ENCODE results near the gene LPAR4. TPM values are rescaled to one million over a fixed set of nuclear protein-coding genes. Genes with fewer than 3 reads are reported as not detected.

The LPAR4 gene
- polyA plus RNA-seq (2013, experiment 1 of 2) = 70.8 TPM
- 74.2 TPM for polyA plus RNA-seq (2013, experiment 2 of 2)

DNA sequence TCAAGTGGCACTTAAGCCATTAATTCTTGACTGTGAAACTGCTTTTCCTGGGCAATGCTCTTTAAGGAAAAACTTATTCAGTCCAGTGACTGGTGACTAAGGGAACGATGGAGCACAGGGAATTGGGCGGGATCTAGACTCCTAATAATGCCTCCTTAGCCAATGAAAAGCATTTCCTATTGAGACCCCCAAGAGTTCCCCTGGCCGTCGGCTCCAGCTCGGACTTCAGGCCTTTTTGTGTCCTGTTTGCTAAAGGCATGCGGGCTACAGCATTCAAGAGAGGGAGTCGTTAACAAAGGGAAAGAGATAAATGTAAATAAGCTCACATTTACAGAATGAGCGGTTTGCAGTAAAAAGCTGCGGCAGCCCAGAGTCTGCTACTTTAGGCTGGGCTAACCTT lies at the start of gene LPAR4:
TSS of gene LPAR4 (plus strand) at position 232 of the 400 bp plus-strand sequence. CDS start 7,150 bp downstream, outside the sequence.
- Histone ChIP-seq H3K18ac (ENCODE audit: low read length) (no peak within 1 kb of the TSS), H3K4me1 (ENCODE audit: control insufficient read depth in 2 of 2, insufficient read depth in 1 of 2, low read depth in 1 of 2, low read length in 2 of 2) (peaks cover 2 to 8% of the 10 kb centered on the region in 2 donors), H4K91ac (ENCODE audit: low read depth, low read length, poor library complexity) (no peak within 1 kb of the TSS), H3K36me3 (replicated peaks in 1 of 2; ENCODE audit: control insufficient read depth in 2 of 2, insufficient read depth in 2 of 2, low read length in 2 of 2) (no peaks in the 10 kb centered on the region), H2AFZ (ENCODE audit: low read length) (peak within 1 kb of the TSS; percentile 74), H3K9me3 (replicated peaks in 1 of 2; ENCODE audit: control insufficient read depth in 2 of 2, insufficient read depth in 1 of 2, low read depth in 1 of 2, low read length in 2 of 2) (no peaks in the 10 kb centered on the region), H2BK120ac (ENCODE audit: low read depth, low read length) (no peak within 1 kb of the TSS), H3K4me2 (ENCODE audit: insufficient read depth, low read length, poor library complexity, severe bottlenecking) (peak within 1 kb of the TSS; percentile 33), H3K14ac (ENCODE audit: low read length) (no peak within 1 kb of the TSS), H2BK5ac (ENCODE audit: low read length) (no peak within 1 kb of the TSS), H3K27me3 (ENCODE audit: control insufficient read depth in 3 of 3, insufficient read depth in 3 of 3, low read depth in 1 of 3, low read length in 3 of 3) (no peaks in the 10 kb centered on the region), H2BK12ac (ENCODE audit: low read length) (no peak within 1 kb of the TSS), H3K79me1 (ENCODE audit: low read depth, low read length) (no peaks in the 10 kb centered on the region), H2BK15ac (ENCODE audit: low read length) (no peak within 1 kb of the TSS), H3K9ac (ENCODE audit: low read depth, low read length, poor library complexity) (no peak within 1 kb of the TSS), H3K27ac (replicated peaks; ENCODE audit: low read length) (peak within 1 kb of the TSS; percentile 92), H3K4me3 (ENCODE audit: low read length in 2 of 2) (peak within 1 kb of the TSS; percentile 45 to 73), H3K4ac (ENCODE audit: low read length) (no peak within 1 kb of the TSS), H3K23ac (ENCODE audit: low read depth, low read length, poor library complexity) (no peak within 1 kb of the TSS), H2AK5ac (ENCODE audit: low read depth, low read length) (no peak within 1 kb of the TSS), H4K8ac (ENCODE audit: low read depth, low read length) (no peak within 1 kb of the TSS)
- DNase-seq (ENCODE audit: low spot score) = peak; percentile 69
- no CpG with 5 or more reads among the region's 9 CpGs for WGBS, 2 donors (ENCODE audit: extremely low coverage in 2 of 2, insufficient read length in 2 of 2, insufficient replicate concordance in 1 of 2)

DNA sequence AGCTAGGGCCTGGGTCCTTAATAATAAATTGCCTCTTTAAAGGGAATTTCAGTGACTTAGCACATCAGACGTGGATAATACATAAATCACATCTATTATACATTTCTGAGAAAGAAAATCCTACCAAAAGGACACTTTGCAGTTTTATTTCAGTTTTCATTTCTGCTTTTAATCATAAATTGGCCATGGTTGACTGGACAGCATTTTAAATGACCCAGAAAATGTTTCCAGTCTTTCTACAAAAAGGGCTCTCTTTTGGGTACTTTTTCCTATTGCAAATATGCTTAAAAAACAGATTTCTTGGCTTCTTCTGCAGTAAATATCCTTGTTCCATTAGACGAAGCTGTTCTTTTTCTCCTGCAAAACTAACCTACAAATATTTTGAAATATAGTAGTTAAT lies 41.4 kb upstream of the LPAR4 start:
- no peak overlapping the region for H2BK120ac ChIP-seq (ENCODE audit: low read depth, low read length)

GRCh38 chrX:78708262-78708661 lies 39.3 kb upstream of the LPAR4 start:
- H3K4me1 ChIP-seq (ENCODE audit: control insufficient read depth in 2 of 2, insufficient read depth in 1 of 2, low read depth in 1 of 2, low read length in 2 of 2) = no peaks in the 10 kb centered on the region
- no peak overlapping the region for H2BK15ac ChIP-seq (ENCODE audit: low read length)
- H4K8ac ChIP-seq (ENCODE audit: low read depth, low read length) = no peak overlapping the region
- no peak overlapping the region for H3K14ac ChIP-seq (ENCODE audit: low read length)
- H4K91ac ChIP-seq (ENCODE audit: low read depth, low read length, poor library complexity) = no peak overlapping the region
- H2AFZ ChIP-seq (ENCODE audit: low read length) = no peak overlapping the region
- no peaks in the 10 kb centered on the region for H3K27me3 ChIP-seq (ENCODE audit: control insufficient read depth in 3 of 3, insufficient read depth in 3 of 3, low read depth in 1 of 3, low read length in 3 of 3)
- no peak overlapping the region for H3K27ac ChIP-seq (replicated peaks; ENCODE audit: low read length)
- H3K79me1 ChIP-seq (ENCODE audit: low read depth, low read length) = no peaks in the 10 kb centered on the region
- no peak overlapping the region for H3K4me2 ChIP-seq (ENCODE audit: insufficient read depth, low read length, poor library complexity, severe bottlenecking)
- no peak overlapping the region for H2AK5ac ChIP-seq (ENCODE audit: low read depth, low read length)
- H2BK5ac ChIP-seq (ENCODE audit: low read length) = no peak overlapping the region
- H3K36me3 ChIP-seq (replicated peaks in 1 of 2; ENCODE audit: control insufficient read depth in 2 of 2, insufficient read depth in 2 of 2, low read length in 2 of 2) = no peaks in the 10 kb centered on the region
- no peak for DNase-seq (ENCODE audit: low spot score)
- no CpG with 5 or more reads among the region's 2 CpGs for WGBS, 2 donors (ENCODE audit: extremely low coverage in 2 of 2, insufficient read length in 2 of 2, insufficient replicate concordance in 1 of 2)
- no peaks in the 10 kb centered on the region for H3K9me3 ChIP-seq (replicated peaks in 1 of 2; ENCODE audit: control insufficient read depth in 2 of 2, insufficient read depth in 1 of 2, low read depth in 1 of 2, low read length in 2 of 2)
- no peak overlapping the region for H2BK12ac ChIP-seq (ENCODE audit: low read length)
- H3K18ac ChIP-seq (ENCODE audit: low read length) = no peak overlapping the region
- H3K9ac ChIP-seq (ENCODE audit: low read depth, low read length, poor library complexity) = no peak overlapping the region
- H3K23ac ChIP-seq (ENCODE audit: low read depth, low read length, poor library complexity) = no peak overlapping the region
- no peak overlapping the region for H2BK120ac ChIP-seq (ENCODE audit: low read depth, low read length)
- H3K4me3 ChIP-seq (ENCODE audit: low read length in 2 of 2) = no peak overlapping the region
- H3K4ac ChIP-seq (ENCODE audit: low read length) = no peak overlapping the region

More for the DNA sequence above, 41.4 kb upstream of the LPAR4 start:
- H3K14ac ChIP-seq (ENCODE audit: low read length) = no peak overlapping the region
- H2AFZ ChIP-seq (ENCODE audit: low read length) = no peak overlapping the region
- H3K4me3 ChIP-seq (ENCODE audit: low read length in 2 of 2) = no peak overlapping the region
- no peak overlapping the region for H3K23ac ChIP-seq (ENCODE audit: low read depth, low read length, poor library complexity)
- H3K18ac ChIP-seq (ENCODE audit: low read length) = no peak overlapping the region
- no peaks in the 10 kb centered on the region for H3K79me1 ChIP-seq (ENCODE audit: low read depth, low read length)
- no peak overlapping the region for H2BK15ac ChIP-seq (ENCODE audit: low read length)
- H3K4ac ChIP-seq (ENCODE audit: low read length) = no peak overlapping the region
- H2BK5ac ChIP-seq (ENCODE audit: low read length) = no peak overlapping the region
- H3K9me3 ChIP-seq (replicated peaks in 1 of 2; ENCODE audit: control insufficient read depth in 2 of 2, insufficient read depth in 1 of 2, low read depth in 1 of 2, low read length in 2 of 2) = no peaks in the 10 kb centered on the region
- no peak overlapping the region for H3K9ac ChIP-seq (ENCODE audit: low read depth, low read length, poor library complexity)
- H4K8ac ChIP-seq (ENCODE audit: low read depth, low read length) = no peak overlapping the region
- no peak overlapping the region for H2BK12ac ChIP-seq (ENCODE audit: low read length)
- H3K4me2 ChIP-seq (ENCODE audit: insufficient read depth, low read length, poor library complexity, severe bottlenecking) = no peak overlapping the region
- H3K36me3 ChIP-seq (replicated peaks in 1 of 2; ENCODE audit: control insufficient read depth in 2 of 2, insufficient read depth in 2 of 2, low read length in 2 of 2) = no peaks in the 10 kb centered on the region
- no peak overlapping the region for H2AK5ac ChIP-seq (ENCODE audit: low read depth, low read length)
- H3K27ac ChIP-seq (replicated peaks; ENCODE audit: low read length) = no peak overlapping the region
- H3K27me3 ChIP-seq (ENCODE audit: control insufficient read depth in 3 of 3, insufficient read depth in 3 of 3, low read depth in 1 of 3, low read length in 3 of 3) = no peaks in the 10 kb centered on the region
- no peak overlapping the region for H4K91ac ChIP-seq (ENCODE audit: low read depth, low read length, poor library complexity)
- no peaks in the 10 kb centered on the region for H3K4me1 ChIP-seq (ENCODE audit: control insufficient read depth in 2 of 2, insufficient read depth in 1 of 2, low read depth in 1 of 2, low read length in 2 of 2)
- WGBS, 2 donors (ENCODE audit: extremely low coverage in 2 of 2, insufficient read length in 2 of 2, insufficient replicate concordance in 1 of 2) = no CpG with 5 or more reads among the region's 2 CpGs
- no peak for DNase-seq (ENCODE audit: low spot score)

- no CpG with 5 or more reads among the region's 2 CpGs for WGBS, 2 donors (ENCODE audit: extremely low coverage in 2 of 2, insufficient read length in 2 of 2, insufficient replicate concordance in 1 of 2)
- no peak overlapping the region for H3K4me2 ChIP-seq (ENCODE audit: insufficient read depth, low read length, poor library complexity, severe bottlenecking)
- no peak for DNase-seq (ENCODE audit: low spot score)
- H3K18ac ChIP-seq (ENCODE audit: low read length) = no peak overlapping the region
- H3K79me1 ChIP-seq (ENCODE audit: low read depth, low read length) = no peaks in the 10 kb centered on the region
- no peak overlapping the region for H3K14ac ChIP-seq (ENCODE audit: low read length)
- no peaks in the 10 kb centered on the region for H3K27me3 ChIP-seq (ENCODE audit: control insufficient read depth in 3 of 3, insufficient read depth in 3 of 3, low read depth in 1 of 3, low read length in 3 of 3)
- no peaks in the 10 kb centered on the region for H3K4me1 ChIP-seq (ENCODE audit: control insufficient read depth in 2 of 2, insufficient read depth in 1 of 2, low read depth in 1 of 2, low read length in 2 of 2)
- H4K8ac ChIP-seq (ENCODE audit: low read depth, low read length) = no peak overlapping the region
- H3K23ac ChIP-seq (ENCODE audit: low read depth, low read length, poor library complexity) = no peak overlapping the region
- no peaks in the 10 kb centered on the region for H3K36me3 ChIP-seq (replicated peaks in 1 of 2; ENCODE audit: control insufficient read depth in 2 of 2, insufficient read depth in 2 of 2, low read length in 2 of 2)
- no peak overlapping the region for H2BK5ac ChIP-seq (ENCODE audit: low read length)
- no peak overlapping the region for H2AFZ ChIP-seq (ENCODE audit: low read length)
- H2BK12ac ChIP-seq (ENCODE audit: low read length) = no peak overlapping the region
- no peak overlapping the region for H3K4ac ChIP-seq (ENCODE audit: low read length)
- no peak overlapping the region for H2BK15ac ChIP-seq (ENCODE audit: low read length)
- no peak overlapping the region for H2BK120ac ChIP-seq (ENCODE audit: low read depth, low read length)
- no peaks in the 10 kb centered on the region for H3K9me3 ChIP-seq (replicated peaks in 1 of 2; ENCODE audit: control insufficient read depth in 2 of 2, insufficient read depth in 1 of 2, low read depth in 1 of 2, low read length in 2 of 2)
- H4K91ac ChIP-seq (ENCODE audit: low read depth, low read length, poor library complexity) = no peak overlapping the region
- no peak overlapping the region for H3K9ac ChIP-seq (ENCODE audit: low read depth, low read length, poor library complexity)
- H2AK5ac ChIP-seq (ENCODE audit: low read depth, low read length) = no peak overlapping the region
- H3K27ac ChIP-seq (replicated peaks; ENCODE audit: low read length) = no peak overlapping the region
- no peak overlapping the region for H3K4me3 ChIP-seq (ENCODE audit: low read length in 2 of 2)
Measured at GRCh38 chrX:78708816-78709215, 38.7 kb upstream of the LPAR4 start.
